ENCODE data around the gene KIRREL3.

DNA sequence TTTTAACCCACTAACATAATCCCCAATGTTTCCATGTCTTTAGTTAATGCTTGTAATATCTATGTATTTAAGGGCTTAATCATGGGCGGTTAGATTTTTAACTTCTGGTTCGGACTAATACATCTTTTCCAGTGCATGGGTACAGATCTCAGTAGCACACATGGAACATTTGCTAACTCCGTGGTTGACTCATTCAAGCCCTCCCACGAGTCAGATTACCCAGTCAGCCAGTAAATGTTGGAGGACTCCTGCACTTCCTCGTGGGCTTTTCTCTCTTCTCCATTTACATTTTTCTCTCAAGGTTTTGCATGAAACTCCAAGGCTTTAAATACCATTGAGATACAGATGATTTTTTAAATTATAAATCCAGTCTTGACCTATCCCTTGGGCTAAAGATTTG, 331.2 kb downstream of the KIRREL3 start:
- TF ChIP-seq POLR2A (IDR thresholded peaks at IDR 0.05): no peak
- TF ChIP-seq, protein P1, sequence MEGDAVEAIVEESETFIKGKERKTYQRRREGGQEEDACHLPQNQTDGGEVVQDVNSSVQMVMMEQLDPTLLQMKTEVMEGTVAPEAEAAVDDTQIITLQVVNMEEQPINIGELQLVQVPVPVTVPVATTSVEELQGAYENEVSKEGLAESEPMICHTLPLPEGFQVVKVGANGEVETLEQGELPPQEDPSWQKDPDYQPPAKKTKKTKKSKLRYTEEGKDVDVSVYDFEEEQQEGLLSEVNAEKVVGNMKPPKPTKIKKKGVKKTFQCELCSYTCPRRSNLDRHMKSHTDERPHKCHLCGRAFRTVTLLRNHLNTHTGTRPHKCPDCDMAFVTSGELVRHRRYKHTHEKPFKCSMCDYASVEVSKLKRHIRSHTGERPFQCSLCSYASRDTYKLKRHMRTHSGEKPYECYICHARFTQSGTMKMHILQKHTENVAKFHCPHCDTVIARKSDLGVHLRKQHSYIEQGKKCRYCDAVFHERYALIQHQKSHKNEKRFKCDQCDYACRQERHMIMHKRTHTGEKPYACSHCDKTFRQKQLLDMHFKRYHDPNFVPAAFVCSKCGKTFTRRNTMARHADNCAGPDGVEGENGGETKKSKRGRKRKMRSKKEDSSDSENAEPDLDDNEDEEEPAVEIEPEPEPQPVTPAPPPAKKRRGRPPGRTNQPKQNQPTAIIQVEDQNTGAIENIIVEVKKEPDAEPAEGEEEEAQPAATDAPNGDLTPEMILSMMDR (IDR thresholded peaks at IDR 0.05): no peak

All from ovary (tissue), 3 donors.